Kidney (tissue), 14 donors: Measurements from ENCODE around the gene CYB5R4. TPM values are rescaled to one million over a fixed set of nuclear protein-coding genes. Genes with fewer than 3 reads are reported as not detected.
A peak's percentile ranks its signal among the peaks of the same experiment; 100 is the strongest.

ENCODE experiments used
- DNase-seq, 5 donors: peaks; one replicate each; pipeline ENCODE4 v3.0.0-alpha.2; 2013 to 2020
- FAIRE-seq: peaks from 2 replicates; lab custom pipeline; 2012; peaks lifted over from hg19 to GRCh38; lab: Jason Lieb, UNC
- H3K27ac ChIP-seq, 2 donors: one replicate each; pipeline ENCODE4 v1.7.0; 2013; ENCODE audit warnings: low read depth in 2 of 2, low read length in 2 of 2, inconsistent platforms in 1 of 2
- H3K27me3 ChIP-seq: one replicate; pipeline ENCODE4 v1.7.1; 2013; ENCODE audit warnings: low read length, inconsistent platforms; ENCODE audit not compliant: control insufficient read depth, insufficient read depth
- H3K36me3 ChIP-seq, 3 donors: one replicate each; pipeline versions ENCODE4 v1.7.0 to v1.7.1; 2013; ENCODE audit warnings: low read length in 3 of 3, control low read depth in 1 of 3, inconsistent platforms in 1 of 3; ENCODE audit not compliant: insufficient read depth in 3 of 3, control insufficient read depth in 2 of 3
- H3K4me1 ChIP-seq, 3 donors: one replicate each; pipeline versions ENCODE4 v1.7.0 to v1.7.1; 2013; ENCODE audit warnings: low read length in 3 of 3, inconsistent platforms in 1 of 3, low read depth in 1 of 3; ENCODE audit not compliant: control insufficient read depth in 2 of 3, insufficient read depth in 2 of 3
- H3K4me3 ChIP-seq, 3 donors: one replicate each; pipeline versions ENCODE4 v1.7.0 to v1.8.1; 2013; ENCODE audit warnings: low read length in 3 of 3, control low read depth in 1 of 3, inconsistent platforms in 1 of 3
- H3K9ac ChIP-seq, 3 donors: one replicate each; pipeline versions ENCODE4 v1.7.0 to v1.7.1; 2013; ENCODE audit warnings: low read length in 3 of 3, control low read depth in 1 of 3, inconsistent platforms in 1 of 3
- H3K9me3 ChIP-seq, 3 donors: one replicate each; pipeline versions ENCODE4 v1.7.0 to v1.7.1; 2013; ENCODE audit warnings: low read length in 3 of 3, control low read depth in 1 of 3, inconsistent platforms in 1 of 3; ENCODE audit not compliant: control insufficient read depth in 2 of 3, insufficient read depth in 1 of 3
- CTCF ChIP-seq: IDR thresholded peaks from 3 replicates; pipeline ENCODE4 v1.5.1; 2012; ENCODE audit warnings: mild to moderate bottlenecking, moderate library complexity, borderline replicate concordance; ENCODE audit not compliant: insufficient read depth; ENCODE audit errors: extremely low read depth
- intact Hi-C: fragments of 100-400 bp; cut with DNase I; formaldehyde crosslinking; loops from one replicate; pipeline ENCODE4 v1.11.1; 2022
- polyA plus RNA-seq: library from polyadenylated mRNA; stranded (reverse); fragments of 350-450 nt; fragmentation: Illumina TruSeq; extraction: RNeasy Lipid Tissue Mini Kit (QIAGEN cat#74804); gene quantifications from one replicate; pipeline ENCODE4 v1.2.3, GENCODE V29; 2014; ENCODE audit warnings: low read depth, low replicate concordance; ENCODE audit not compliant: insufficient read depth
- total RNA-seq: library from RNA; stranded (reverse); fragmentation: NEBNext Ultra II Directional; extraction: Animal tissue kit (Norgen Biotek cat#: 25700); gene quantifications from one replicate; pipeline ENCODE4 v1.2.1, GENCODE V29; 2021
- donor health status: control.
- donor health status: control.
- donor health status: control.
- donor health status: control.
- donor health status: control.
- donor health status: DM: yes; HTN: yes; CAD: no.
- donor health status: Normal renal cell carcinoma (clear cell type).

Gene CYB5R4
- total and polyA plus RNA-seq, 2 donors from 2014 or later = 8.0 to 18.7 TPM

DNA sequence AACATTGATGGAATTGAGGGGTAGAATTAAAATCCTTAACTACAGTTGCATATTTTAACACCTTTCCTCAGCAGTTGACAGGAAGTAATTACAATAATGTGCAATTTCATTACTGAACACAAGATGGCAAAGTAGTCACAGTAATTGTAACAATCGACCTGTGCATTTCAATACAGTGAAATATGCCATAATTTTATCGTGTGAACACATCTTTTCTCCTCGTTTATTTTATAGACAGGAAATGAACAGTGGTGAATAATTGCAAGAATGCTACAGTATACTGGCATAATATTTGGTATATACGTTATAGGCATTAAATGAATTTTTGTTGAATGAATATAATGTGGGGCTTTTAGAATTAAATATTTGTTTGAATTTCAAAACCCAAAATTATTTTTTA is 25.0 kb downstream of the CYB5R4 start:
- FAIRE-seq = peak; percentile 78
- Histone ChIP-seq H3K27ac (no peak overlapping the region), H3K4me1 (no peaks in the 10 kb centered on the region), H3K9me3 (no peaks in the 10 kb centered on the region), H3K9ac (no peak overlapping the region), H3K27me3 (no peaks in the 10 kb centered on the region), H3K4me3 (no peak overlapping the region), H3K36me3 (no peaks in the 10 kb centered on the region)
- intact Hi-C loops = loop anchor here (10.0 kb wide), 1 partner anchor 340 kb away; the partner anchor contains the start of gene CEP162
- peak in 2 of 5 donors; percentile 56 to 64 for DNase-seq
- peak; percentile 56 for TF ChIP-seq CTCF

DNA sequence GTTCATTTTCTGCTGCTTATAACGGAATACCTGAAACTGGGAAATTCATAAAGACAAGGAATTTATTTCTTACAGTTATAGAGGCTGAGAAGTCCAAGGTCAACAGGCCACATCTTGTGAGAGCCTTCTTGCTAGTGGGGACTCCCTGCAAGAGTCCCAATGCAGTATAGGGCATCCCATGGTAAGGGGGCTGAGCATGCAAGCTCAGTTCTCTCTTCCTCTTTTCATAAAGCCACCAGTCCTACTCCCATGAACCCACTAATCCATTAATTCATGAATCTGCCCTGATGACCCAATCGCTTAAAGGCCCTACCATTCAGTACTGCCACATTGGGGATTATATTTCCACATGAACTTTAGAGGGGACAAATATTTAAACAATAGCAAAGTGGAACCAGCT is 26.5 kb downstream of the CYB5R4 start:
- intact Hi-C loops = loop anchor here (10.0 kb wide), 1 partner anchor 339 kb away; the partner anchor contains the start of gene CEP162

GRCh38 chr6:83889621-83890020 is 30.1 kb downstream of the CYB5R4 start:
- no peaks in the 10 kb centered on the region for H3K27me3 ChIP-seq
- no peak overlapping the region for H3K9ac ChIP-seq
- no peaks in the 10 kb centered on the region for H3K4me1 ChIP-seq
- FAIRE-seq = no peak
- no peak for DNase-seq
- no peak overlapping the region for H3K27ac ChIP-seq
- TF ChIP-seq CTCF = no peak
- intact Hi-C loops = loop anchor here (10.0 kb wide), 1 partner anchor 335 kb away; the partner anchor contains the start of gene CEP162
- H3K36me3 ChIP-seq = no peaks in the 10 kb centered on the region
- H3K9me3 ChIP-seq = no peaks in the 10 kb centered on the region
- no peak overlapping the region for H3K4me3 ChIP-seq

More for the DNA sequence above, 26.5 kb downstream of the CYB5R4 start:
- no peak overlapping the region for H3K9ac ChIP-seq
- H3K27me3 ChIP-seq = no peaks in the 10 kb centered on the region
- H3K36me3 ChIP-seq = no peaks in the 10 kb centered on the region
- no peak overlapping the region for H3K27ac ChIP-seq
- H3K4me3 ChIP-seq = no peak overlapping the region
- no peaks in the 10 kb centered on the region for H3K4me1 ChIP-seq
- DNase-seq = no peak
- H3K9me3 ChIP-seq = no peaks in the 10 kb centered on the region
- no peak for TF ChIP-seq CTCF
- no peak for FAIRE-seq

- Histone ChIP-seq H3K9ac (no peak overlapping the region), H3K4me1 (no peaks in the 10 kb centered on the region), H3K4me3 (no peak overlapping the region), H3K27me3 (no peaks in the 10 kb centered on the region), H3K9me3 (no peaks in the 10 kb centered on the region), H3K36me3 (no peaks in the 10 kb centered on the region), H3K27ac (no peak overlapping the region)
- FAIRE-seq (no peak), DNase-seq (no peak)
- TF ChIP-seq CTCF = no peak
- intact Hi-C loops = no loop called here
Measured at GRCh38 chr6:83890520-83890919, 31.0 kb downstream of the CYB5R4 start.
